GM23338 (cell line): ENCODE data around the gene TSPYL2. TPM values are rescaled to one million over a fixed set of nuclear protein-coding genes. Genes with fewer than 3 reads are reported as not detected.

ENCODE experiments used
- ATAC-seq: fragments of 200-7000 bp; cut with Tn5 transposase; 3 replicates; pipeline ENCODE4 v1.9.1; 2020
- DNase-seq: peaks from one replicate; pipeline ENCODE4 v3.0.0-alpha.2; 2015; ENCODE audit warnings: low spot score
- H2AFZ ChIP-seq: fragments of 200-600 bp; sonication (generic); 2 replicates; pipeline ENCODE4 v1.8.0; 2016; ENCODE audit warnings: antibody characterized with exemption, mild to moderate bottlenecking, moderate library complexity
- H3F3A ChIP-seq: fragments of 200-600 bp; sonication (generic); replicated peaks from 2 replicates; pipeline ENCODE4 v1.8.0; 2017; ENCODE audit warnings: antibody characterized with exemption, mixed run types, low read depth
- H3K27ac ChIP-seq: fragments of 200-600 bp; sonication (generic); 2 replicates; pipeline ENCODE4 v1.6.1; 2016; ENCODE audit warnings: low read depth
- H3K27me3 ChIP-seq: fragments of 200-600 bp; sonication (generic); 2 replicates; pipeline ENCODE4 v1.8.0; 2016; ENCODE audit warnings: mild to moderate bottlenecking, mixed run types, moderate library complexity; ENCODE audit not compliant: insufficient read depth
- H3K36me3 ChIP-seq: fragments of 200-600 bp; sonication (generic); 2 replicates; pipeline ENCODE4 v1.8.0; 2016; ENCODE audit warnings: mild to moderate bottlenecking; ENCODE audit not compliant: insufficient read depth
- H3K4me1 ChIP-seq: fragments of 200-600 bp; sonication (generic); 2 replicates; pipeline ENCODE4 v1.8.0; 2016; ENCODE audit warnings: mild to moderate bottlenecking, moderate library complexity; ENCODE audit not compliant: insufficient read depth
- H3K4me2 ChIP-seq: fragments of 200-600 bp; sonication (generic); 2 replicates; pipeline ENCODE4 v1.7.1; 2017; ENCODE audit warnings: mixed run types
- H3K4me3 ChIP-seq: fragments of 200-600 bp; sonication (generic); 2 replicates; pipeline ENCODE4 v1.6.1; 2016; ENCODE audit warnings: mixed run types
- H3K79me2 ChIP-seq: fragments of 200-600 bp; sonication (generic); replicated peaks from 2 replicates; pipeline ENCODE4 v1.8.0; 2017; ENCODE audit warnings: mild to moderate bottlenecking; ENCODE audit not compliant: insufficient read depth
- H3K9me2 ChIP-seq: fragments of 200-600 bp; sonication (generic); 2 replicates; pipeline ENCODE4 v1.8.0; 2017; ENCODE audit not compliant: insufficient read depth
- H4K20me1 ChIP-seq: fragments of 200-600 bp; sonication (generic); replicated peaks from 2 replicates; pipeline ENCODE4 v1.8.0; 2017; ENCODE audit warnings: mild to moderate bottlenecking; ENCODE audit not compliant: insufficient read depth
- H3K27ac Mint-ChIP-seq: 2 replicates; pipeline ENCODE4 v1.8.0; 2020; ENCODE audit warnings: inconsistent platforms, mild to moderate bottlenecking, moderate library complexity, mixed read lengths
- H3K27me3 Mint-ChIP-seq: 3 replicates; pipeline ENCODE4 v1.8.0; 2022; ENCODE audit warnings: low read depth, mild to moderate bottlenecking, moderate library complexity, mixed read lengths, inconsistent platforms; ENCODE audit not compliant: insufficient read depth, poor library complexity
- H3K36me3 Mint-ChIP-seq: 3 replicates; pipeline ENCODE4 v1.8.0; 2021; ENCODE audit warnings: low read depth, mild to moderate bottlenecking, inconsistent platforms, moderate library complexity, mixed read lengths
- H3K4me1 Mint-ChIP-seq: 3 replicates; pipeline ENCODE4 v1.8.0; 2020; ENCODE audit warnings: mild to moderate bottlenecking, inconsistent platforms, mixed read lengths
- H3K4me3 Mint-ChIP-seq: 3 replicates; pipeline ENCODE4 v1.8.0; 2021; ENCODE audit warnings: moderate library complexity, mild to moderate bottlenecking, inconsistent platforms, mixed read lengths
- H3K9me3 Mint-ChIP-seq: 3 replicates; pipeline ENCODE4 v1.8.0; 2020; ENCODE audit warnings: moderate library complexity, mild to moderate bottlenecking, inconsistent platforms, mixed read lengths
- CREB1 ChIP-seq: fragments of 250-450 bp; sonication (Bioruptor Pico); IDR thresholded peaks from 2 replicates; pipeline ENCODE4 v1.5.0; 2020; ENCODE audit warnings: low read depth, mild to moderate bottlenecking, moderate library complexity
- CTCF ChIP-seq, 2 experiments: fragments of 200-600 bp in 1 of 2; sonication (generic) in 1 of 2; conservative IDR thresholded peaks; 2 replicates each; pipeline versions ENCODE4 v1.5.1 to v1.6.1; 2016 to 2017; ENCODE audit warnings: antibody characterized with exemption in 2 of 2, low read depth in 2 of 2, mild to moderate bottlenecking in 2 of 2, moderate library complexity in 1 of 2
- EZH2 ChIP-seq: fragments of 200-600 bp; sonication (generic); IDR thresholded peaks from one replicate; pipeline ENCODE4 v1.8.0; 2017; ENCODE audit warnings: antibody characterized with exemption, mild to moderate bottlenecking, low read depth; ENCODE audit not compliant: unreplicated experiment
- EZH2phosphoT487 ChIP-seq: fragments of 200-600 bp; sonication (generic); IDR thresholded peaks from one replicate; pipeline ENCODE4 v1.8.1; 2018; ENCODE audit warnings: antibody characterized with exemption; ENCODE audit not compliant: unreplicated experiment
- JUNB ChIP-seq: IDR thresholded peaks from one replicate; pipeline ENCODE4 v1.6.1; 2016; ENCODE audit warnings: antibody characterized with exemption; ENCODE audit not compliant: unreplicated experiment
- NANOG ChIP-seq: IDR thresholded peaks from 2 replicates; pipeline ENCODE4 v1.6.1; 2016; ENCODE audit warnings: antibody characterized with exemption, borderline replicate concordance
- POLR2AphosphoS5 ChIP-seq: IDR thresholded peaks from 2 replicates; pipeline ENCODE4 v1.6.1; 2016; ENCODE audit warnings: antibody characterized with exemption, low read depth
- REST ChIP-seq: IDR thresholded peaks from one replicate; pipeline ENCODE4 v1.6.1; 2018; ENCODE audit warnings: antibody characterized with exemption; ENCODE audit not compliant: unreplicated experiment
- STAT1 ChIP-seq: IDR thresholded peaks from one replicate; pipeline ENCODE4 v1.6.1; 2016; ENCODE audit warnings: antibody characterized with exemption; ENCODE audit not compliant: unreplicated experiment
- polyA plus RNA-seq: library from polyadenylated mRNA; unstranded; fragments of >200 nt; fragmentation: Nextera tagmentation; extraction: Ambion mirVana; gene quantifications from 2 replicates; pipeline ENCODE4 v1.2.1, GENCODE V29; 2016
- small RNA-seq: library from RNA; depleted of rRNA; stranded (forward); fragments of <200 nt; gene quantifications from one replicate; pipeline ENCODE3, GENCODE V24; 2014; ENCODE audit warnings: low replicate concordance
- total RNA-seq: library from RNA; depleted of rRNA; stranded (reverse); fragments of >200 nt; shearing (Covaris generic); gene quantifications from 2 replicates; pipeline ENCODE4 v1.2.3, GENCODE V29; 2014; rRNA removed

The TSPYL2 gene
- total and polyA plus RNA-seq, 2 experiments from 2014 or later = 13.4 TPM

GRCh38 chrX:53128097-53128749 lies 46.1 kb downstream of the TSPYL2 start (continued):
- no peak for TF ChIP-seq CTCF (conservative IDR thresholded peaks at IDR 0.05; ENCODE audit: low read depth in 2 of 2)
- TF ChIP-seq JUNB = no peak

GRCh38 chrX:53133400-53133799 lies 51.2 kb downstream of the TSPYL2 start:
- H3F3A ChIP-seq = no peaks in the 10 kb centered on the region
- H3K27ac ChIP-seq = no peak overlapping the region
- DNase-seq (no peak), ATAC-seq (no peak)
- no peaks in the 10 kb centered on the region for H4K20me1 ChIP-seq
- H3K27me3 ChIP-seq = no peaks in the 10 kb centered on the region
- H3K36me3 Mint-ChIP-seq = no peaks in the 10 kb centered on the region
- H3K4me1 Mint-ChIP-seq = no peaks in the 10 kb centered on the region
- TF ChIP-seq NANOG (no peak), STAT1 (no peak), POLR2AphosphoS5 (no peak), EZH2 (no peak)
- H3K27ac Mint-ChIP-seq = no peak overlapping the region
- no peak overlapping the region for H2AFZ ChIP-seq
- H3K4me3 ChIP-seq = no peak overlapping the region
- H3K79me2 ChIP-seq = no peaks in the 10 kb centered on the region
- no peaks in the 10 kb centered on the region for H3K9me2 ChIP-seq
- peaks cover 2% of the 10 kb centered on the region for H3K27me3 Mint-ChIP-seq
- no peaks in the 10 kb centered on the region for H3K36me3 ChIP-seq
- no peak overlapping the region for H3K4me3 Mint-ChIP-seq
- H3K4me2 ChIP-seq = no peak overlapping the region
- H3K9me3 Mint-ChIP-seq = no peaks in the 10 kb centered on the region
- H3K4me1 ChIP-seq = no peaks in the 10 kb centered on the region

- Histone ChIP-seq H3K9me2 (no peaks in the 10 kb centered on the region), H3F3A (no peaks in the 10 kb centered on the region), H3K79me2 (no peaks in the 10 kb centered on the region), H2AFZ (no peak overlapping the region), H4K20me1 (no peaks in the 10 kb centered on the region), H3K4me3 (no peak overlapping the region), H3K4me2 (no peak overlapping the region), H3K4me1 (no peaks in the 10 kb centered on the region), H3K36me3 (no peaks in the 10 kb centered on the region), H3K27ac (no peak overlapping the region), H3K27me3 (no peaks in the 10 kb centered on the region)
- H3K27me3 Mint-ChIP-seq = no peaks in the 10 kb centered on the region
- no peak for DNase-seq
- H3K9me3 Mint-ChIP-seq = no peaks in the 10 kb centered on the region
- H3K4me1 Mint-ChIP-seq = no peaks in the 10 kb centered on the region
- H3K4me3 Mint-ChIP-seq = no peak overlapping the region
- H3K27ac Mint-ChIP-seq = no peak overlapping the region
- TF ChIP-seq EZH2 (no peak), REST (no peak), JUNB (no peak), EZH2phosphoT487 (no peak), CREB1 (CRISPR knock-in tag) (no peak)
- ATAC-seq = no peak
- H3K36me3 Mint-ChIP-seq = no peaks in the 10 kb centered on the region
Measured at GRCh38 chrX:53135581-53135980, 53.4 kb downstream of the TSPYL2 start.

Small RNAs within 50 kb of the gene (small RNA-seq; reads per million reads assigned to genes)
- gene AL591212.2 = not detected

Other genes starting within 250 kb of the TSPYL2 start
- gene XAGE3, start 214.3 kb upstream of the TSPYL2 start, total RNA-seq = not detected in 2 replicates
- gene XAGE3, start 214.3 kb upstream of the TSPYL2 start, polyA plus RNA-seq = not detected in 2 replicates
- 2.8 and 19.1 TPM in 2 replicates for gene FAM156B, start 185.0 kb upstream of the TSPYL2 start, total RNA-seq
- 11.1 and 12.0 TPM in 2 replicates for gene FAM156B, start 185.0 kb upstream of the TSPYL2 start, polyA plus RNA-seq
- gene FAM156A, start 123.8 kb upstream of the TSPYL2 start, total RNA-seq = 16.3 and 17.7 TPM in 2 replicates
- gene FAM156A, start 123.8 kb upstream of the TSPYL2 start, polyA plus RNA-seq = 4.5 and 5.2 TPM in 2 replicates
- gene GPR173, start 33.6 kb upstream of the TSPYL2 start, total RNA-seq = 7.7 TPM in 2 replicates
- 0.92 and 0.94 TPM in 2 replicates for gene GPR173, start 33.6 kb upstream of the TSPYL2 start, polyA plus RNA-seq
- 15.3 and 15.5 TPM in 2 replicates for gene KANTR, start 11.8 kb downstream of the TSPYL2 start, total RNA-seq
- 5.4 and 6.4 TPM in 2 replicates for gene KANTR, start 11.8 kb downstream of the TSPYL2 start, polyA plus RNA-seq
- gene KDM5C, start 142.8 kb downstream of the TSPYL2 start, total RNA-seq = 139 and 173 TPM in 2 replicates
- gene KDM5C, start 142.8 kb downstream of the TSPYL2 start, polyA plus RNA-seq = 18.3 and 20.3 TPM in 2 replicates
- gene IQSEC2, start 199.2 kb downstream of the TSPYL2 start, total RNA-seq = 81.6 and 92.2 TPM in 2 replicates
- gene IQSEC2, start 199.2 kb downstream of the TSPYL2 start, polyA plus RNA-seq = 10.7 and 12.3 TPM in 2 replicates